HG03025 (cell line): ENCODE measurements around the gene KLHL2.
"Not testable (repeated sequence)": the region's sequence is repeated elsewhere in the genome, so short reads cannot be mapped to it uniquely, and the experiment has no call there.

Experiments
- ATAC-seq: cut with Tn5 transposase; IDR thresholded peaks from one replicate; pipeline ENCODE4 v1.9.1; 2021; ENCODE audit warnings: mild to moderate bottlenecking, moderate library complexity; ENCODE audit not compliant: unreplicated experiment, low FRiP score

Gene KLHL2

GRCh38 chr4:165279531-165279930 is 72.2 kb downstream of the KLHL2 start:
- ATAC-seq, result not testable (repeated sequence)

DNA sequence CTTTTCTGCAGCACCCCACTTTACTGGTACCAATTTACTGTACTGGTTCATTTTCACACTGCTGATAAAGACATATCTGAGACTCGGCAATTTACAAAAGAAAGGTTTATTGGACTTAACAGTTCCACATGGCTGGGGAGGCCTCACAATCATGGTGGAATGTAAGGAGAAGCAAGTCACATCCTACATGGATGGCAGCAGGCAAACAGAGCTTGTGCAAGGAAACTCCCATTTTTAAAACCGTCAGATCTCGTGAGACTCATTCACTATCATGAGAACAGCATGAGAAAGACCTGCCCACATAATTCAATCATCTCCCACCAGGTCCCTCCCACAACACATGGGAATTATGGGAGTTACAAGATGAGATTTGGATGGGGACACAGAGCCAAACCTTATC is 77.3 kb downstream of the KLHL2 start:
- ATAC-seq, result not testable (repeated sequence)

DNA sequence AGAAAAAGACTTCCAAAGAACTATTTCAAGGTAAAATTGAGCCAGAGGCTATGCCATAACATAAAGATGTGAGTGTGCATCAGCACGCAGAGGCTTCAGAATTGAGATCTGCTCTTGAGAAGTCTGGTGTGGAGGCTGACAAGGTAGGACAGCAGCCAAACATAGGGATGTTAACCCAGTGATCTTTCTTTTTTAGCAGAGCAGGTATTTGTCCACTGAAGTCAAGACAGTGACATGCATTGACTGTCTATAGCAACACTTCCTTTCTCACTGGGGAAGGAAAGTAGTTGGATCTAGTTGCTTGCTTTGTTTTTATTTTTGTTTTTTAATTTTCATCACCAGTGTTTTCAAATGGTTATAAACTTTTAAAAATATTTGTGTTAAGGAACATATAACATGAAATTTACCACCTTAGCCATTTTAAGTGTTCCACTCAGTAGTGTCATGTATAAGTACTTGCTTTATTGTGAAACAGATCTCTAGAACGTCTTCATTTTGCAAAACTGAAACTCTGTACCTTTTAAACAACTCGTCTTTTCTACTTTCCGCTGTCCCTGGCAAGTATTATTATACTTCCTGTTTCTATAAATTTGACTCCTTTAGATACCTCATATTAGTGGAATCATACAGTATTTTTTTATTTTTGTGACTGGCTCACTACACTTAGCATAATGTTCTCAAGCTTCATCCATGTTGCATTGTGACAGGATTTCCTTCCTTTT is 79.4 kb downstream of the KLHL2 start:
- peak; percentile 82 for ATAC-seq

DNA sequence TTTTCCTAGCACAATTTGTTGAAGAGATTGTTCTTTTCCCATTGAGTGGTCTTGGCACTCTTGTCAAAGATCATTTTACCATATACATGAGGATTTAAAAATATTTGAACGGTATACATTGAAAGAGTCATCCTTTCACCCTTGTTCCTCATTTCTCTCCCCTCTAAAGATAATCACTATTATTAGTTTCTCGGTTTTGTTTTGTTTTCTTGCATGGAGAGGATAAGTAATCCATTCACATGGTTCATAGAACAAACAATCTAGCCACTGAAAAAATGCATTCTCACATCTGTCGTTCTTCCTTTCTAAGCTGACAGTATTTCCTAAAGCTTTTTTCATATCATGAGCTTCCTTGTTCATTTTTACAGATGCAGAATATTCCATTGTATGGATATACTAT is 80.9 kb downstream of the KLHL2 start:
- peak; percentile 66 for ATAC-seq

DNA sequence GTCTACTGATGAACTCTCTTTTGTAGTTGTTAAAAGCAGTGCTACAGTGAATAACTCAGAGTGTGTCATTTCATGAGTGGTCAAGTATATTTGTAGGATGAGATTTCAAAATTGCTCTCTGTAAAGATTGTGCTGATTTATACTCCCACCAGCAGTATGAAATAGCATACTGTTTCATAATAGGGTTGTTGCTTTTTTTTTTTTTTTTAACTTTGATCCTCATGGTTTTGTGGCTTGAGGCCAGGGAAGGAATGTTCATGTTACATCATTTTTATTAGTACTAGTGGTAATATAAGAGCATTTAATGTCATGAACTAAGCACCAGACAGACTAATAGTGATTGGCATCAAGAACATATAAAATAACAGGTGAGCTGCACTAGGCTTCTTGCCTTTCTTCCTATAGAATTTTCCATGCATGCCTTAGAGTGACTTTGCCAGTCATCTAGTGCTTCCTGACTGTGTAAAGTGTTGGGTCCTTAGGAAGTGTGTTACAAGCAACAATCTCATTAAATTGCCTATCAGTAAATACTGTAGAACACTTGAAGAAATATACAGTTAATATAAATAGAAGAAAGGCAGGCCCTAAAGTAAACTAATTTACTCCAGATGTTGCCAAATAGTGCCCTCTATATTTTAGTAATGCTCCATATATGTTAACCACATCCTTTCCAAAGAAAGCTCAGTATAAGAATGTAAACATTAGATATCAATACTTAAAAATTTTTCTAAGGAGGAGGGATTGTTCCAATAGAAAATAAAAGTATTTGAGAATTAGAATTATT is 81.5 kb downstream of the KLHL2 start:
- ATAC-seq, result peak; percentile 17

DNA sequence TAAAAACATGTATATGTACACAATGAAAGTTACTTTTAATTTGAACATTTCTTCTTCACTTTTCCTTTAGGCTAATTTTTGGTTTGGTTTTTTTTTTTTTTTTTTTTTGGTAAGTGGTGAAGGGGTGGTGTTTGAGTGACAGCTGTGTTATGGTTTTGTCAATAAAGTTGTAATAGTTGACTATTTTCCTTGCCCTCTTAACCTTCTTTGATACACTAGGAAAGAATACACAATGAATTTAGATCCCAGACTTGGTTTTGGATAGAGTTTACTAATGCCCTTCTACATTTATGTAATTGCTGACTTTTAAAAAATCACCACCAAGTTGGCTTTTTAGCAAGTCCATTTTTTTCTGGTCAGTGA is 82.0 kb downstream of the KLHL2 start:
- ATAC-seq, result no peak

- no peak for ATAC-seq
Measured at GRCh38 chr4:165293061-165293460, 85.7 kb downstream of the KLHL2 start.

- no peak for ATAC-seq
Measured at GRCh38 chr4:165293927-165294649, 86.7 kb downstream of the KLHL2 start.

DNA sequence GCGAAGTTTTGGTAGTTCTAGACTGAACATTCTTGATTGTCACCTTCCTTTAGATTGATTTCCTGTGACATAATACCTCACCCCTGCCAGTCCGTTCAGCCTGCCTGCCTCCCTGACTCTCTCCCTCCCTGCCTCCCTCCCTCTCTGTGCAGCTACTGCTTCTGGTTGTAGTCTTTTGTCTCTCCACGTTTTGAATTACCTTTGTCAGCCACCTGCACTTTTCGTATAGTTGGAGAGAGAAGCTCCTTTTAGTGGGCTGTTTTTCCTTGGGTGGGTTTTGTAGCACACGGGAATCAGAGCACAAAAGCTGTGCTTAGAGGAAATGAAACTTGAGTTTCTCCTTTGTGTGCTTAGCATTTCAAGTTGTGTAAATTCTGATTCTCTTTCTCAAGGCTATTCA is 87.5 kb downstream of the KLHL2 start:
- ATAC-seq, result peak; percentile 78

DNA sequence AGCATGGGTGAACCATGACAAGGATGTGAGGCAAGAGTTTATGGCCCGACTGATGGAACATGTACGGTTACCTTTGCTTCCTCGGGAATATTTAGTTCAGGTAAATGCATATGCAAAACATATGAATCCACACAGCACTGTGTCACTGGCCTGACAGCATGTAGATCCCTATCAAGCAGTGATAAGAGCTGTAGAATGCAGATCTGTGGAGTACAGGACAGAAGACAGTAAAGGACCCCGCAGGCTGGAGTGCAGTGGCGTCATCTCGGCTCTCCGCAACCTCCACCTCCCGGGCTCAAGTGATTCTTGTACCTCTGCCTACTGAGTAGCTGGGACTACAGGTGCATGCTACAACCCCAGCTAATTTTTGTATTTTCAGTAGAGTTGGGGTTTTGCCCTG is 90.3 kb downstream of the KLHL2 start:
- ATAC-seq, result no peak

GRCh38 chr4:165299399-165300060 is 92.2 kb downstream of the KLHL2 start:
- ATAC-seq, result no peak

GRCh38 chr4:165301833-165302232 is 94.5 kb downstream of the KLHL2 start:
- ATAC-seq, result peak; percentile 97

- ATAC-seq, result no peak
Measured at GRCh38 chr4:165302658-165303057, 95.3 kb downstream of the KLHL2 start.

GRCh38 chr4:165308166-165308565 is 100.8 kb downstream of the KLHL2 start:
- no peak for ATAC-seq

DNA sequence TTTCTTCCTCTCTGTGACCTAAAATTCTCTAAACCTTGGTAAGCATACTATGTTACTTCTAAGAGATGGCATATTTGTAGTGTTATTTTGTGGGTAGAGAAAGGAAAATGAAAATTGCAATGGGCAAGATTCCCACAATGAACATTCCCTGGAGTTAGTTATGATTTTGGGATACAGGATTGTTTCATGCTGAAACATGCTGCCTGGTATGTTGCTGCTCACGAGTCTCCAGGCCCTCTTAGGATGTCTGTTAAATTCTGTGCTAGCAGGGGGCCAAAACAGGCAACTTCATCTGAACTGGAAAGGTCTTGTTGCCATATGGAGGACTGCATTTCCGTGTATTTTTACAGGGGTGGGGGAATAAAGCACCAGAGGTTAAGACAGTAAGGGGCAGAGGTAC is 101.2 kb downstream of the KLHL2 start:
- ATAC-seq, result no peak

- no peak for ATAC-seq
Measured at GRCh38 chr4:165309456-165309855, 102.1 kb downstream of the KLHL2 start.

GRCh38 chr4:165312506-165312905 is 105.1 kb downstream of the KLHL2 start:
- ATAC-seq, result no peak

- ATAC-seq, result no peak
Measured at GRCh38 chr4:165319030-165319429, 111.7 kb downstream of the KLHL2 start.

DNA sequence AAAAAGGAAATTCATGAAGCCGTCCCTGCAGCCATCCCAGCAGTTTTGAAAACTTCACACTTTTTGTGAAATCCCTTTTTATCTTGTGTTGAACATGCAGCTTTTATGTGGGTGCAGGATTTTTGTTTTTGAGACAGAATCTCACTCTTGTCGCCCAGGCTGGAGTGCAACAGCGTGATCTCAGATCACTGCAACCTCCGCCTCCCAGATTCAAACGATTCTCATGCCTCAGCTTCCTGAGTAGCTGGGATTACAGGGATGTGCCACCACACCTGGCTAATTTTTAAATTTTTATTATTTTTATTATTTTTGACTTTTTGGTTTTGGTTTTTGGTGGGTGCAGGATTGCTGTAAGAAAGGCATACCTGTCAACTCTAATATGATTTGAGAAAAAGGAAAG is 112.1 kb downstream of the KLHL2 start:
- ATAC-seq, result no peak

- ATAC-seq, result no peak
Measured at GRCh38 chr4:165324236-165324917, 117.0 kb downstream of the KLHL2 start.
